ENCODE data around the gene SPDYE3. TPM values are rescaled to one million over a fixed set of nuclear protein-coding genes. Genes with fewer than 3 reads are reported as not detected.

Gene SPDYE3
- total RNA-seq, 1 experiment from 2014 or later = not detected

GRCh38 chr7:100352984-100353684 lies 45.6 kb downstream of the SPDYE3 start:
- no peak overlapping the region for H3K56ac ChIP-seq (ENCODE audit: insufficient read length, low read depth, low read length)
- H3K23ac ChIP-seq (ENCODE audit: insufficient read length, low read depth, low read length) = no peak overlapping the region
- H3K79me1 ChIP-seq (ENCODE audit: insufficient read depth, low read depth, low read length, poor library complexity, severe bottlenecking) = no peaks in the 10 kb centered on the region
- H4K20me1 ChIP-seq (ENCODE audit: control insufficient read depth, insufficient read depth, insufficient read length) = no peaks in the 10 kb centered on the region
- H3K79me2 ChIP-seq (ENCODE audit: insufficient read depth, low read length) = no peaks in the 10 kb centered on the region
- H3K27me3 Mint-ChIP-seq (ENCODE audit: low read depth) = no peaks in the 10 kb centered on the region
- no peaks in the 10 kb centered on the region for H3K4me1 Mint-ChIP-seq
- DNase-seq = peak; percentile 23
- H2BK5ac ChIP-seq (ENCODE audit: insufficient read length, low read length) = no peak overlapping the region
- H3T11ph ChIP-seq (ENCODE audit: low read length) = no peak overlapping the region
- no peak overlapping the region for H2BK120ac ChIP-seq (ENCODE audit: low read depth, low read length, poor library complexity, severe bottlenecking)
- H2BK20ac ChIP-seq (ENCODE audit: low read depth, low read length, poor library complexity, severe bottlenecking) = no peak overlapping the region
- WGBS (ENCODE audit: extremely low coverage, insufficient read length, low lambda C conversion rate) = no CpG with 5 or more reads among the region's 16 CpGs
- H3K18ac ChIP-seq (ENCODE audit: insufficient read length, low read depth, low read length) = no peak overlapping the region
- no peaks in the 10 kb centered on the region for H3K9me3 ChIP-seq (ENCODE audit: control insufficient read depth, low read depth, low read length)
- H4K8ac ChIP-seq (replicated peaks; ENCODE audit: insufficient read length, low read depth, low read length) = no peak overlapping the region
- H2BK15ac ChIP-seq (ENCODE audit: low read depth, low read length) = no peak overlapping the region
- H3K23me2 ChIP-seq (ENCODE audit: insufficient read length, low read depth, low read length, poor library complexity, severe bottlenecking) = no peaks in the 10 kb centered on the region
- H4K91ac ChIP-seq (ENCODE audit: insufficient read length, low read depth, low read length) = no peak overlapping the region
- TF ChIP-seq CTCF (conservative IDR thresholded peaks at IDR 0.05) = no peak
- H4K5ac ChIP-seq (ENCODE audit: insufficient read length, low read depth, low read length) = no peak overlapping the region
- no peak overlapping the region for H3K4ac ChIP-seq (ENCODE audit: low read depth, low read length)
- no peak overlapping the region for H2AFZ ChIP-seq (ENCODE audit: low read length)
- H3K9ac ChIP-seq (ENCODE audit: extremely low read depth, insufficient read length, low read length) = no peak overlapping the region
- H3K27ac ChIP-seq (ENCODE audit: insufficient read length, low read depth, low read length) = no peak overlapping the region
- no peaks in the 10 kb centered on the region for H3K27me3 ChIP-seq (ENCODE audit: insufficient read depth, low read length)
- H3K4me2 ChIP-seq (ENCODE audit: insufficient read depth, insufficient read length, low read length) = no peak overlapping the region
- H3K9me3 Mint-ChIP-seq = no peaks in the 10 kb centered on the region
- H3K36me3 Mint-ChIP-seq (ENCODE audit: insufficient read depth in 1 of 3, low read depth in 3 of 3) = peaks cover 38 to 81% (median 69%) of the 10 kb centered on the region in 3 experiments; a peak in 6 of 7 replicates
- no peak overlapping the region for H2BK12ac ChIP-seq (ENCODE audit: insufficient read length, low read depth, low read length)
- H2AK5ac ChIP-seq (ENCODE audit: insufficient read length, low read length) = no peak overlapping the region
- no peaks in the 10 kb centered on the region for H3K4me1 ChIP-seq (ENCODE audit: insufficient read depth, low read length)
- peak overlapping the region in 1 of 3 experiments; percentile 52; a peak in 1 of 7 replicates for H3K27ac Mint-ChIP-seq
- no peak overlapping the region for H3K4me3 Mint-ChIP-seq
- no peak overlapping the region for H3K14ac ChIP-seq (ENCODE audit: insufficient read depth, low read length)

Measured in H9 (cell line).